ENCODE measurements around the gene CATSPERZ. TPM values are rescaled to one million over a fixed set of nuclear protein-coding genes. Genes with fewer than 3 reads are reported as not detected.

CATSPERZ gene
- total and polyA plus RNA-seq, 7 experiments from 2014 or later, result 0.60 TPM; not detected in 6

DNA sequence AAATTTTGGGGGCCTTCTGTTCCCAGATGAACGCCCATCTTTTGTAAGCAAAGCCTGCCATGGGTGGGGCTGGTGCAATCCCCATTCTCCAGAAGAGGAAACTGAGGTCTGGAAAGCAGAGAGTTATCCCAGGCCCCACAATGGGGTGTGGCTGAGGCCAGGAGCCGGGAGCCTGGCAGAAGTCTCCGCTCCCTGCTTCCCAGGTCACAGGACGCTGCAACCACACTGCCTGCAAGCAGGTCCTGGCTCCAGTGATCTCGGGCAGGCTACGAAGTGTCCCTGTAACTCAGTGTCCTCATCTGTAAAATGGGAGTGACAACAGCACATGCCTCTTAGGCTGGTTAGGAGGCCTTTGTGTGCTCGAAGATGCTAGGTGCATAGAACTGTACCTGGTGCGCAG lies 47.1 kb upstream of the CATSPERZ start:
- Histone ChIP-seq H3K4me3 (ENCODE audit: low read length) (no peak overlapping the region), H3K4me1 (ENCODE audit: control insufficient read depth in 2 of 2, insufficient read depth in 2 of 2, low read length in 2 of 2) (peaks cover 9 to 12% of the 10 kb centered on the region in 2 donors), H3K36me3 (ENCODE audit: control insufficient read depth in 2 of 3, insufficient read depth in 3 of 3, low read length in 3 of 3) (no peaks in the 10 kb centered on the region), H3K27me3 (ENCODE audit: control insufficient read depth in 2 of 2, insufficient read depth in 2 of 2, low read length in 2 of 2) (no peaks in the 10 kb centered on the region), H3K9me3 (ENCODE audit: control insufficient read depth in 2 of 3, low read length in 3 of 3) (no peaks in the 10 kb centered on the region), H3K27ac (ENCODE audit: low read depth, low read length) (no peak overlapping the region)
- DNase-seq (no peak), ATAC-seq (no peak)
- peaks cover 0 to 3% (median 0%) of the 10 kb centered on the region in 5 donors for H3K27me3 Mint-ChIP-seq
- H3K4me1 Mint-ChIP-seq, result peaks cover 2 to 37% (median 12%) of the 10 kb centered on the region in 7 donors
- H3K4me3 Mint-ChIP-seq, result peak overlapping the region in 6 of 10 donors; percentile 14 to 91 (median 33)
- H3K9me3 Mint-ChIP-seq, result peaks cover 0 to 2% (median 0%) of the 10 kb centered on the region in 11 donors
- intact Hi-C loops (cut with micrococcal nuclease), result no loop called here
- no peaks in the 10 kb centered on the region for H3K36me3 Mint-ChIP-seq
- ChIA-PET CTCF (interaction anchor here (3.7 kb wide), 1 partner anchor 47 kb away, joined by 31 read pairs; the partner anchor contains the start of gene FERMT3), POLR2A (interaction anchor here (12.3 kb wide), 1 partner anchor 16 kb away, joined by 154 read pairs; no protein-coding TSS in a partner anchor)
- no peak overlapping the region for H3K27ac Mint-ChIP-seq

DNA sequence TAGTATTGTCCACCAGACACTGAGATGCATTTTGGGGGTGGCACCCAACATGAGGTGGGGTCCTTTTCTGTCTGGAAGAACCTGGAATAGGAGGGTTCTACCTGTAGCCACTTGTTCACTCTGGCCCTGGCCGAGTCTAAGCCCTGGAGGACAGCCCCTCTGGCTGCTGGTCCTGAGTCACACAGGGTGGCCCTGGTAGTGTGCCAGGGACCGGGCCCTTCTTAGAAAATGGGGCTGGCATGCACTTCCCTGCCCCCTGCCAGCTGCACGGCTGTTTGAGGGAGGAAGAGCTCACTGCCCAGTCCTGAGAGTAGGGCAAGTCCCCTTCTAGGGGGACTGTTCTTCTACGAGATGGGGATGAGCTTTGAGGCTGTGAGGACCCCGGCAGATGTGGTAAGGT lies 46.7 kb upstream of the CATSPERZ start:
- H3K36me3 Mint-ChIP-seq, result no peaks in the 10 kb centered on the region
- no peak for DNase-seq
- Histone ChIP-seq H3K36me3 (ENCODE audit: control insufficient read depth in 2 of 3, insufficient read depth in 3 of 3, low read length in 3 of 3) (peaks cover 0 to 2% (median 0%) of the 10 kb centered on the region in 3 experiments), H3K4me3 (ENCODE audit: low read length) (no peak overlapping the region), H3K27me3 (ENCODE audit: control insufficient read depth in 2 of 2, insufficient read depth in 2 of 2, low read length in 2 of 2) (no peaks in the 10 kb centered on the region), H3K27ac (ENCODE audit: low read depth, low read length) (no peak overlapping the region), H3K9me3 (ENCODE audit: control insufficient read depth in 2 of 3, low read length in 3 of 3) (no peaks in the 10 kb centered on the region), H3K4me1 (ENCODE audit: control insufficient read depth in 2 of 2, insufficient read depth in 2 of 2, low read length in 2 of 2) (peaks cover 9 to 12% of the 10 kb centered on the region in 2 donors)
- H3K27me3 Mint-ChIP-seq, result peaks cover 0 to 3% (median 0%) of the 10 kb centered on the region in 5 donors
- ChIA-PET POLR2A (no interaction called here), CTCF (interaction anchor here (1.0 kb wide), 1 partner anchor 49 kb away, joined by 3 read pairs; no protein-coding TSS in a partner anchor)
- no peak overlapping the region for H3K27ac Mint-ChIP-seq
- peaks cover 0 to 36% (median 11%) of the 10 kb centered on the region in 7 donors for H3K4me1 Mint-ChIP-seq
- intact Hi-C loops (cut with micrococcal nuclease), result no loop called here
- no peak for ATAC-seq
- H3K9me3 Mint-ChIP-seq, result peaks cover 0 to 2% (median 0%) of the 10 kb centered on the region in 11 donors
- peak overlapping the region in 5 of 10 donors; percentile 14 to 91 (median 21) for H3K4me3 Mint-ChIP-seq

DNA sequence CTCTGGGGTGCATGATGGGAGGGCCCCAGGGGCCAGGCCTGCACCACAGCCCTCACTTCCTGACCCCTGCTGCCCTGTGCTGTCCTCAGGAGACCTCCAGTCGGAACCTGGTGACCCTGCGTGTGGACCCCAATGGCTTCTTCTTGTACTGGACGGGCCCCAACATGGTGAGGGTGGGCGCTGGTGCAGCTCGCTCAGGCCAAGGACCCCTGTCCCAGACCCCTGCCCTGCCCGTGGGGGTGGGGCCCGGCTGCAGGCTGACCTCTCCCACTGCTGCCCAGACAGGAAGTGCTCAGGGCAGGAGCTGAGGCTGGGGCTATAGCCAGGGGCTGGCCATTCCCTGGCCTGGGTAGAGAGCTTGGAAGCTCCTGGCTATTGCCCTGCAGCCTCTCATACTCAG lies 45.8 kb upstream of the CATSPERZ start:
- no peak overlapping the region for H3K4me3 ChIP-seq (ENCODE audit: low read length)
- H3K36me3 Mint-ChIP-seq, result peaks cover 0 to under 1% (median 0%) of the 10 kb centered on the region in 5 donors
- peaks cover 0 to 33% (median 11%) of the 10 kb centered on the region in 7 donors for H3K4me1 Mint-ChIP-seq
- no peaks in the 10 kb centered on the region for H3K27me3 ChIP-seq (ENCODE audit: control insufficient read depth in 2 of 2, insufficient read depth in 2 of 2, low read length in 2 of 2)
- H3K4me1 ChIP-seq (ENCODE audit: control insufficient read depth in 2 of 2, insufficient read depth in 2 of 2, low read length in 2 of 2), result peaks cover 9 to 12% of the 10 kb centered on the region in 2 donors
- H3K27ac Mint-ChIP-seq, result no peak overlapping the region
- ATAC-seq (no peak), DNase-seq (no peak)
- H3K9me3 Mint-ChIP-seq, result peaks cover 0 to 2% (median 0%) of the 10 kb centered on the region in 11 donors
- CTCF ChIA-PET, result interaction anchor here (1.0 kb wide), 1 partner anchor 50 kb away, joined by 3 read pairs; no protein-coding TSS in a partner anchor
- H3K4me3 Mint-ChIP-seq, result no peak overlapping the region
- H3K27ac ChIP-seq (ENCODE audit: low read depth, low read length), result no peak overlapping the region
- peaks cover 0 to 3% (median 0%) of the 10 kb centered on the region in 5 donors for H3K27me3 Mint-ChIP-seq
- peaks cover 0 to 8% (median 0%) of the 10 kb centered on the region in 3 experiments for H3K36me3 ChIP-seq (ENCODE audit: control insufficient read depth in 2 of 3, insufficient read depth in 3 of 3, low read length in 3 of 3)
- no peaks in the 10 kb centered on the region for H3K9me3 ChIP-seq (ENCODE audit: control insufficient read depth in 2 of 3, low read length in 3 of 3)
- POLR2A ChIA-PET, result interaction anchor here (1.4 kb wide), 1 partner anchor 13 kb away, joined by 5 read pairs; the partner anchor contains the start of gene FKBP2
- intact Hi-C loops (cut with micrococcal nuclease), result no loop called here

DNA sequence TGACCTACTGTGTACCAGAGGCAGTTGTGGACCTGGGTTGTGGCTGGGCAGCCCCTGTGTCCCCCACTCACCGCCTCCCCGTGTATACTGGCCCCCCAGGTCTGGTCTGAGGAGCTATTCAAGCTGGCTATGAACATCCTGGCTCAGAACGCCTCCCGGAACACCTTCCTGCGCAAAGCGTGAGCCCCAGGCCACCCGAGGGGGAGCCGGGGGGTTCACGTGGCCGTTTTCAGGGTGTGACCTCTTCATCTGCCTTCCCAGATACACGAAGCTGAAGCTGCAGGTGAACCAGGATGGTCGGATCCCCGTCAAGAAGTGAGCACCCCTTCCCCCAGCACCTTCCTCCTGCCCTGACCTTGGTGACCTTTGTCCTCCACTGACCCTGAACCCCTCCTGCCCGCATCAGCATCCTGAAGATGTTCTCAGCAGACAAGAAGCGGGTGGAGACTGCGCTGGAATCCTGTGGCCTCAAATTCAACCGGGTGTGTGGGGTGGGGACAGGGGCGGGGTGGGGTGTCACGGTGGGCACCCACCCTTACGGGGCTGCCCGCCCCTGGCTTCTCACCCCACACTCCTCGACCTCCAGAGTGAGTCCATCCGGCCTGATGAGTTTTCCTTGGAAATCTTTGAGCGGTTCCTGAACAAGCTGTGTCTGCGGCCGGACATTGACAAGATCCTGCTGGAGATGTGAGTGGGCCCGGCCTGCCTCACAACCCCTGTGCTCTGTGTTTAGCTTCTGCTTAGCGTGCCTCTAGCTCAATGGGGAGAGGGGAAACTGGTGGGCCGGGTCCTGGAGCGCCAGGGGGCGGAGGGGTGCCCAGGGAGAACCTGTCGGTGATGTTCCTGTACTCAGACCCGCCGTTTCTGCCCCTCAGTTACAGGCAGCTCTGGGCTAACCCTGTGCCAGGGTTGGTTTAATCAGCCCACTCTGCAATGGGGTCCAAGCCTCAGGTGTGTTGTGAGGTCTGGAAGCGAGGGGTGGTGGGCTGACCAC lies 44.7 kb upstream of the CATSPERZ start:
- no peak overlapping the region for H3K4me3 Mint-ChIP-seq
- intact Hi-C loops (cut with micrococcal nuclease), result no loop called here
- DNase-seq, result no peak
- H3K4me3 ChIP-seq (ENCODE audit: low read length), result no peak overlapping the region
- H3K27ac Mint-ChIP-seq, result no peak overlapping the region
- ChIA-PET POLR2A (interaction anchor here (1.2 to 1.4 kb wide), 2 partner anchors 13 to 14 kb away, joined by 4 to 5 read pairs; partner anchors contain the start of gene FKBP2), CTCF (interaction anchor here (0.8 to 0.9 kb wide), 2 partner anchors 49 to 51 kb away, joined by 3 read pairs; partner anchors contain the start of gene FERMT3)
- peaks cover 0 to 28% (median 7%) of the 10 kb centered on the region in 7 donors for H3K4me1 Mint-ChIP-seq
- H3K9me3 ChIP-seq (ENCODE audit: control insufficient read depth in 2 of 3, low read length in 3 of 3), result no peaks in the 10 kb centered on the region
- H3K27me3 Mint-ChIP-seq, result peaks cover 0 to 3% (median 0%) of the 10 kb centered on the region in 5 donors
- ATAC-seq, result no peak
- peaks cover 9 to 12% of the 10 kb centered on the region in 2 donors for H3K4me1 ChIP-seq (ENCODE audit: control insufficient read depth in 2 of 2, insufficient read depth in 2 of 2, low read length in 2 of 2)
- H3K36me3 ChIP-seq (ENCODE audit: control insufficient read depth in 2 of 3, insufficient read depth in 3 of 3, low read length in 3 of 3), result peaks cover 0 to 8% (median 0%) of the 10 kb centered on the region in 3 experiments
- peaks cover 0 to 7% (median 0%) of the 10 kb centered on the region in 5 donors for H3K36me3 Mint-ChIP-seq
- H3K27ac ChIP-seq (ENCODE audit: low read depth, low read length), result no peak overlapping the region
- no peaks in the 10 kb centered on the region for H3K27me3 ChIP-seq (ENCODE audit: control insufficient read depth in 2 of 2, insufficient read depth in 2 of 2, low read length in 2 of 2)
- H3K9me3 Mint-ChIP-seq, result peaks cover 0 to 2% (median 0%) of the 10 kb centered on the region in 11 donors

DNA sequence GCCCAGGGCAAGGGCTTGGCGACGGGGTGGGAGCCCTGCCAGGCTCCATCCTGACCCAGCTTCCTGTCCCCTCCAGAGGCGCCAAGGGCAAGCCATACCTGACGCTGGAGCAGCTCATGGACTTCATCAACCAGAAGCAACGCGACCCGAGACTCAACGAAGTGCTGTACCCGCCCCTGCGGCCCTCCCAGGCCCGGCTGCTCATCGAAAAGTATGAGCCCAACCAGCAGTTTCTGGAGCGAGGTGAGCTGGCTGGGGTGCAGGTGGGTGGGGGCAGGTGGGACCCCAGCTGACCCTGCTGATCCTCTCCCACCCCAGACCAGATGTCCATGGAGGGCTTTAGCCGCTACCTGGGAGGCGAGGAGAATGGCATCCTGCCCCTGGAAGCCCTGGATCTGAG lies 43.9 kb upstream of the CATSPERZ start:
- Histone ChIP-seq H3K4me3 (ENCODE audit: low read length) (no peak overlapping the region), H3K36me3 (ENCODE audit: control insufficient read depth in 2 of 3, insufficient read depth in 3 of 3, low read length in 3 of 3) (peaks cover 0 to 8% (median 0%) of the 10 kb centered on the region in 3 experiments), H3K27me3 (ENCODE audit: control insufficient read depth in 2 of 2, insufficient read depth in 2 of 2, low read length in 2 of 2) (no peaks in the 10 kb centered on the region), H3K9me3 (ENCODE audit: control insufficient read depth in 2 of 3, low read length in 3 of 3) (no peaks in the 10 kb centered on the region), H3K4me1 (ENCODE audit: control insufficient read depth in 2 of 2, insufficient read depth in 2 of 2, low read length in 2 of 2) (peaks cover 7 to 9% of the 10 kb centered on the region in 2 donors), H3K27ac (ENCODE audit: low read depth, low read length) (no peak overlapping the region)
- no peak overlapping the region for H3K27ac Mint-ChIP-seq
- H3K4me1 Mint-ChIP-seq, result peaks cover 0 to 25% (median 7%) of the 10 kb centered on the region in 7 donors
- no peak for DNase-seq
- peaks cover 0 to 7% (median 0%) of the 10 kb centered on the region in 5 donors for H3K36me3 Mint-ChIP-seq
- intact Hi-C loops (cut with micrococcal nuclease), result no loop called here
- ChIA-PET CTCF (no interaction called here), POLR2A (interaction anchor here (1.2 kb wide), 1 partner anchor 13 kb away, joined by 4 read pairs; no protein-coding TSS in a partner anchor)
- H3K4me3 Mint-ChIP-seq, result no peak overlapping the region
- no peaks in the 10 kb centered on the region for H3K27me3 Mint-ChIP-seq
- H3K9me3 Mint-ChIP-seq, result peaks cover 0 to 2% (median 0%) of the 10 kb centered on the region in 11 donors
- ATAC-seq, result no peak

DNA sequence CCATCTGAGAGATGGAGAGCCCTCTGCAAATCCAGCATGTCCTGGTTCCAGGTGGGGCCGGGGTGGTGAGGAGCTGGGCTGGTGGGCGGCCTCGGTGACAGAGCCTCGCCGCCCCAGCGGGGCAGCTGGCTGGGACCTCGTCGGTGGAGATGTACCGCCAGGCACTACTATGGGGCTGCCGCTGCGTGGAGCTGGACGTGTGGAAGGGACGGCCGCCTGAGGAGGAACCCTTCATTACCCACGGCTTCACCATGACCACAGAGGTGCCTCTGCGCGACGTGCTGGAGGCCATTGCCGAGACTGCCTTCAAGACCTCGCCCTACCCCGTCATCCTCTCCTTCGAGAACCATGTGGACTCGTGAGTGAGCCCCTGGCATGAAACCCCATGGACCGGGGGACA lies 41.8 kb upstream of the CATSPERZ start:
- Histone ChIP-seq H3K9me3 (ENCODE audit: control insufficient read depth in 2 of 3, low read length in 3 of 3) (no peaks in the 10 kb centered on the region), H3K4me3 (ENCODE audit: low read length) (no peak overlapping the region), H3K27me3 (ENCODE audit: control insufficient read depth in 2 of 2, insufficient read depth in 2 of 2, low read length in 2 of 2) (no peaks in the 10 kb centered on the region), H3K4me1 (ENCODE audit: control insufficient read depth in 2 of 2, insufficient read depth in 2 of 2, low read length in 2 of 2) (no peaks in the 10 kb centered on the region), H3K27ac (ENCODE audit: low read depth, low read length) (no peak overlapping the region), H3K36me3 (ENCODE audit: control insufficient read depth in 2 of 3, insufficient read depth in 3 of 3, low read length in 3 of 3) (peaks cover 0 to 11% (median 0%) of the 10 kb centered on the region in 3 experiments)
- H3K27ac Mint-ChIP-seq, result no peak overlapping the region
- H3K27me3 Mint-ChIP-seq, result no peaks in the 10 kb centered on the region
- ChIA-PET POLR2A (interaction anchor here (0.6 to 2.2 kb wide), 4 partner anchors 9 to 1768 kb away, joined by 3 to 8 read pairs (median 4); partner anchors contain the start of genes CATSPER1 and SF1), CTCF (no interaction called here)
- DNase-seq (no peak), ATAC-seq (no peak)
- peaks cover 0 to 7% (median 2%) of the 10 kb centered on the region in 5 donors for H3K36me3 Mint-ChIP-seq
- intact Hi-C loops (cut with micrococcal nuclease), result no loop called here
- peaks cover 0 to 11% (median 0%) of the 10 kb centered on the region in 7 donors for H3K4me1 Mint-ChIP-seq
- no peak overlapping the region for H3K4me3 Mint-ChIP-seq
- H3K9me3 Mint-ChIP-seq, result no peaks in the 10 kb centered on the region

Data from naive thymus-derived CD4-positive, alpha-beta T cell (primary cell).